Measurements from ENCODE around the gene PLXDC2. TPM values are rescaled to one million over a fixed set of nuclear protein-coding genes. Genes with fewer than 3 reads are reported as not detected.
"Not testable (repeated sequence)": the region's sequence is repeated elsewhere in the genome, so short reads cannot be mapped to it uniquely, and the experiment has no call there.

PLXDC2 gene
- polyA plus RNA-seq, 1 experiment: 0.47 TPM

- TF ChIP-seq, protein P1, sequence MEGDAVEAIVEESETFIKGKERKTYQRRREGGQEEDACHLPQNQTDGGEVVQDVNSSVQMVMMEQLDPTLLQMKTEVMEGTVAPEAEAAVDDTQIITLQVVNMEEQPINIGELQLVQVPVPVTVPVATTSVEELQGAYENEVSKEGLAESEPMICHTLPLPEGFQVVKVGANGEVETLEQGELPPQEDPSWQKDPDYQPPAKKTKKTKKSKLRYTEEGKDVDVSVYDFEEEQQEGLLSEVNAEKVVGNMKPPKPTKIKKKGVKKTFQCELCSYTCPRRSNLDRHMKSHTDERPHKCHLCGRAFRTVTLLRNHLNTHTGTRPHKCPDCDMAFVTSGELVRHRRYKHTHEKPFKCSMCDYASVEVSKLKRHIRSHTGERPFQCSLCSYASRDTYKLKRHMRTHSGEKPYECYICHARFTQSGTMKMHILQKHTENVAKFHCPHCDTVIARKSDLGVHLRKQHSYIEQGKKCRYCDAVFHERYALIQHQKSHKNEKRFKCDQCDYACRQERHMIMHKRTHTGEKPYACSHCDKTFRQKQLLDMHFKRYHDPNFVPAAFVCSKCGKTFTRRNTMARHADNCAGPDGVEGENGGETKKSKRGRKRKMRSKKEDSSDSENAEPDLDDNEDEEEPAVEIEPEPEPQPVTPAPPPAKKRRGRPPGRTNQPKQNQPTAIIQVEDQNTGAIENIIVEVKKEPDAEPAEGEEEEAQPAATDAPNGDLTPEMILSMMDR (IDR thresholded peaks at IDR 0.05; ENCODE audit: insufficient read depth, low read depth, low read length): no peak
- DNase-seq (ENCODE audit: low read depth): no peak
- POLR2A ChIA-PET: no interaction called here
- Histone ChIP-seq H3K4me3 (ENCODE audit: low read depth, low read length) (no peak overlapping the region), H3K36me3 (ENCODE audit: control insufficient read depth, insufficient read depth, low read length) (no peaks in the 10 kb centered on the region), H3K27me3 (ENCODE audit: control insufficient read depth, insufficient read depth, low read length) (no peaks in the 10 kb centered on the region)
- CTCF ChIA-PET: no interaction called here
Observed at GRCh38 chr10:20040012-20040411, 223.8 kb downstream of the PLXDC2 start.

GRCh38 chr10:20041931-20042330, 225.7 kb downstream of the PLXDC2 start:
- CTCF ChIA-PET: no interaction called here
- Histone ChIP-seq H3K4me3 (ENCODE audit: low read depth, low read length) (no peak overlapping the region), H3K36me3 (ENCODE audit: control insufficient read depth, insufficient read depth, low read length) (no peaks in the 10 kb centered on the region), H3K27me3 (ENCODE audit: control insufficient read depth, insufficient read depth, low read length) (no peaks in the 10 kb centered on the region)
- TF ChIP-seq, protein P1 (IDR thresholded peaks at IDR 0.05; ENCODE audit: insufficient read depth, low read depth, low read length): no peak
- DNase-seq (ENCODE audit: low read depth): no peak
- POLR2A ChIA-PET: no interaction called here

DNA sequence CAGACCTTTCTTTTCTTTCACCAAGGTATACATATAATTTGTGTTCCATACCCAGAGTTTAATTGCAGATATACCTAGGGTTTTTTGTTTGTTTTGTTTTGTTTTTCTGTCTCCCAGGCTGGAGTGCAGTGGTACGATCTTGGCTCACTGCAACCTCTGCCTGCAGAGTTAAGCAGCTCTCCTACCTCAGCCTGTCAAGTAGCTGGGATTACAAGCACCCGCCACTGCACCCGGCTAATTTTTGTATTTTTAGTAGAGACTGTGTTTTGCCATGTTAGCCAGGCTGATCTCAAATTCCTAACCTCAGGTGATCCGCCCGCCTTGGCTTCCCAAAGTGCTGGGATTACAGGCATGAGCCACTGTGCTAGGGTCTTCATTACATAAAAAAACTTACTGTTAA, 228.9 kb downstream of the PLXDC2 start:
- H3K36me3 ChIP-seq (ENCODE audit: control insufficient read depth, insufficient read depth, low read length); H3K27me3 ChIP-seq (ENCODE audit: control insufficient read depth, insufficient read depth, low read length); POLR2A ChIA-PET; DNase-seq (ENCODE audit: low read depth); H3K4me3 ChIP-seq (ENCODE audit: low read depth, low read length); CTCF ChIA-PET: not testable (repeated sequence)

GRCh38 chr10:20048161-20048560, 231.9 kb downstream of the PLXDC2 start:
- DNase-seq (ENCODE audit: low read depth): no peak
- Histone ChIP-seq H3K27me3 (ENCODE audit: control insufficient read depth, insufficient read depth, low read length) (no peaks in the 10 kb centered on the region), H3K4me3 (ENCODE audit: low read depth, low read length) (no peak overlapping the region), H3K36me3 (ENCODE audit: control insufficient read depth, insufficient read depth, low read length) (no peaks in the 10 kb centered on the region)
- CTCF ChIA-PET: no interaction called here
- POLR2A ChIA-PET: no interaction called here
- TF ChIP-seq, protein P1 (IDR thresholded peaks at IDR 0.05; ENCODE audit: insufficient read depth, low read depth, low read length): no peak

GRCh38 chr10:20058135-20058534, 241.9 kb downstream of the PLXDC2 start:
- POLR2A ChIA-PET: no interaction called here

More at GRCh38 chr10:20058135-20058534, 241.9 kb downstream of the PLXDC2 start:
- CTCF ChIA-PET: no interaction called here
- H3K36me3 ChIP-seq (ENCODE audit: control insufficient read depth, insufficient read depth, low read length): no peaks in the 10 kb centered on the region
- no peaks in the 10 kb centered on the region for H3K27me3 ChIP-seq (ENCODE audit: control insufficient read depth, insufficient read depth, low read length)
- TF ChIP-seq, protein P1 (IDR thresholded peaks at IDR 0.05; ENCODE audit: insufficient read depth, low read depth, low read length): no peak
- DNase-seq (ENCODE audit: low read depth): no peak
- H3K4me3 ChIP-seq (ENCODE audit: low read depth, low read length): no peak overlapping the region

Measured in BJ (cell line).